H1 (cell line): ENCODE results near the gene KCNJ9. TPM values are rescaled to one million over a fixed set of nuclear protein-coding genes. Genes with fewer than 3 reads are reported as not detected.

Experiments used
- SIX5 ChIP-seq: IDR thresholded peaks from 2 replicates; pipeline ENCODE4 v1.6.1; 2011; ENCODE audit warnings: mild to moderate bottlenecking, low read depth, low read length
- polyA plus RNA-seq, 7 experiments: library from polyadenylated mRNA; depleted of rRNA in 3 of 7; stranded (reverse) in 5 of 7; unstranded in 2 of 7; fragments of >200 nt in 5 of 7; fragments of 200-250 nt in 2 of 7; gene quantifications; 1 replicate in 5 of 7; 2 replicates in 1 of 7; 4 replicates in 1 of 7; pipeline versions ENCODE4 v1.2.1 to v1.2.3, GENCODE V29; 2011 to 2013; ENCODE audit warnings: missing spikeins in 2 of 7, mixed read lengths in 2 of 7
- total RNA-seq: library from RNA; stranded (reverse); fragmentation: NEBNext Ultra II Directional; extraction: Animal tissue kit (Norgen Biotek cat#: 25700); gene quantifications from 2 replicates; pipeline ENCODE4 v1.2.1, GENCODE V29; 2021

The KCNJ9 gene
- total and polyA plus RNA-seq, 2 of the 8 experiments (the other 6 are each of a cell fraction or from before 2014, with no cell fraction given): 0.02 to 0.13 TPM

GRCh38 chr1:160063176-160063575 lies 18.2 kb upstream of the KCNJ9 start (continued):
- TF ChIP-seq SIX5: no peak
